HG02642 (cell line): Measurements from ENCODE around the gene SUSD2.
"Not testable (repeated sequence)": the region's sequence is repeated elsewhere in the genome, so short reads cannot be mapped to it uniquely, and the experiment has no call there.

Experiments used
- ATAC-seq: cut with Tn5 transposase; IDR thresholded peaks from one replicate; pipeline ENCODE4 v1.9.1; 2021; ENCODE audit warnings: mild to moderate bottlenecking; ENCODE audit not compliant: unreplicated experiment, poor library complexity

The SUSD2 gene

GRCh38 chr22:24186352-24186740 is 5.1 kb downstream of the SUSD2 start:
- no peak for ATAC-seq

GRCh38 chr22:24186892-24187670 is 5.8 kb downstream of the SUSD2 start:
- ATAC-seq = no peak

GRCh38 chr22:24187731-24188644 is 6.7 kb downstream of the SUSD2 start:
- ATAC-seq = no peak

GRCh38 chr22:24188705-24189248 is 7.5 kb downstream of the SUSD2 start:
- no peak for ATAC-seq

- no peak for ATAC-seq
These were observed 8.2 kb downstream of the SUSD2 start for GRCh38 chr22:24189249-24190158.

- no peak for ATAC-seq
These were observed 8.9 kb downstream of the SUSD2 start for GRCh38 chr22:24190159-24190540.

- no peak for ATAC-seq
These were observed 9.4 kb downstream of the SUSD2 start for GRCh38 chr22:24190596-24191208.

- ATAC-seq = no peak
These were observed 10.1 kb downstream of the SUSD2 start for GRCh38 chr22:24191381-24191841.

GRCh38 chr22:24191893-24192292 is 10.6 kb downstream of the SUSD2 start:
- ATAC-seq = no peak

- ATAC-seq = no peak
These were observed 17.4 kb downstream of the SUSD2 start for GRCh38 chr22:24198682-24199052.

- no peak for ATAC-seq
These were observed 19.4 kb downstream of the SUSD2 start for GRCh38 chr22:24200619-24201212.

- no peak for ATAC-seq
These were observed 20.7 kb downstream of the SUSD2 start for GRCh38 chr22:24201681-24202614.

GRCh38 chr22:24203856-24204255 is 22.6 kb downstream of the SUSD2 start:
- ATAC-seq = not testable (repeated sequence)

GRCh38 chr22:24205438-24206195 is 24.3 kb downstream of the SUSD2 start:
- no peak for ATAC-seq

GRCh38 chr22:24206460-24207263 is 25.4 kb downstream of the SUSD2 start:
- not testable (repeated sequence) for ATAC-seq

GRCh38 chr22:24207264-24208011 is 26.2 kb downstream of the SUSD2 start:
- no peak for ATAC-seq
